H1 (cell line): ENCODE results near the gene GALNT9. TPM values are rescaled to one million over a fixed set of nuclear protein-coding genes. Genes with fewer than 3 reads are reported as not detected.

Source experiments
- ASH2L ChIP-seq: fragments of 200-600, 300-600 bp; sonication (generic); IDR thresholded peaks from one replicate; pipeline ENCODE4 v1.7.1; 2017; ENCODE audit warnings: low read length
- ATF3 ChIP-seq: IDR thresholded peaks from 2 replicates; pipeline ENCODE4 v1.6.1; 2011; ENCODE audit warnings: low read depth, mild to moderate bottlenecking, low read length; ENCODE audit not compliant: insufficient read depth
- CREB1 ChIP-seq: IDR thresholded peaks from 2 replicates; pipeline ENCODE4 v1.6.1; 2012; ENCODE audit warnings: inconsistent platforms
- EGR1 ChIP-seq: IDR thresholded peaks from 2 replicates; pipeline ENCODE4 v1.6.1; 2011; ENCODE audit warnings: low read depth, low read length, borderline replicate concordance
- EP300 ChIP-seq, 2 experiments: IDR thresholded peaks; 1 replicate in 1 of 2; 2 replicates in 1 of 2; pipeline ENCODE4 v1.6.1; 2011 to 2012; ENCODE audit warnings: low read depth in 2 of 2, low read length in 2 of 2, mild to moderate bottlenecking in 2 of 2, borderline replicate concordance in 1 of 2, inconsistent platforms in 1 of 2, moderate library complexity in 1 of 2
- GABPA ChIP-seq: IDR thresholded peaks from 2 replicates; pipeline ENCODE4 v1.6.1; 2011; ENCODE audit warnings: mild to moderate bottlenecking, low read length, moderate library complexity, borderline replicate concordance; ENCODE audit not compliant: insufficient read depth
- RBBP5 ChIP-seq: IDR thresholded peaks from 2 replicates; pipeline ENCODE4 v1.7.1; 2012; ENCODE audit warnings: low read depth, mild to moderate bottlenecking, inconsistent platforms, low read length, moderate library complexity, borderline replicate concordance
- SUZ12 ChIP-seq: fragments of 200-600 bp; sonication (generic); IDR thresholded peaks from 2 replicates; pipeline ENCODE4 v1.6.1; 2012; ENCODE audit warnings: mild to moderate bottlenecking, inconsistent platforms, low read length, moderate library complexity, mixed read lengths
- polyA plus RNA-seq, 7 experiments: library from polyadenylated mRNA; depleted of rRNA in 3 of 7; stranded (reverse) in 5 of 7; unstranded in 2 of 7; fragments of >200 nt in 5 of 7; fragments of 200-250 nt in 2 of 7; gene quantifications; 1 replicate in 5 of 7; 2 replicates in 1 of 7; 4 replicates in 1 of 7; pipeline versions ENCODE4 v1.2.1 to v1.2.3, GENCODE V29; 2011 to 2013; ENCODE audit warnings: missing spikeins in 2 of 7, mixed read lengths in 2 of 7
- total RNA-seq: library from RNA; stranded (reverse); fragmentation: NEBNext Ultra II Directional; extraction: Animal tissue kit (Norgen Biotek cat#: 25700); gene quantifications from 2 replicates; pipeline ENCODE4 v1.2.1, GENCODE V29; 2021

The GALNT9 gene
- total and polyA plus RNA-seq, 2 of the 8 experiments (the other 6 are each of a cell fraction or from before 2014, with no cell fraction given), result 2.0 to 3.6 TPM

GRCh38 chr12:132206046-132206434, 123.3 kb downstream of the GALNT9 start (continued):
- TF ChIP-seq CREB1 (no peak), SUZ12 (no peak), ATF3 (no peak), ASH2L (no peak), EP300 (IDR thresholded peaks at IDR 0.05; ENCODE audit: borderline replicate concordance in 1 of 2, low read depth in 2 of 2, low read length in 2 of 2) (no peak), EGR1 (no peak), RBBP5 (no peak), GABPA (no peak)
